Kidney epithelial cell (primary cell): ENCODE measurements around the gene PPP1R3F. TPM values are rescaled to one million over a fixed set of nuclear protein-coding genes. Genes with fewer than 3 reads are reported as not detected.
"Not testable (repeated sequence)": the region's sequence is repeated elsewhere in the genome, so short reads cannot be mapped to it uniquely, and the experiment has no call there.

Experiments used
- DNase-seq: peaks from one replicate; pipeline ENCODE4 v3.0.0-alpha.2; 2010; ENCODE audit warnings: low read depth
- H3K27me3 ChIP-seq: 2 replicates; pipeline ENCODE4 v1.6.0; 2011; ENCODE audit warnings: low read length; ENCODE audit not compliant: control insufficient read depth, insufficient read depth
- H3K36me3 ChIP-seq: 2 replicates; pipeline ENCODE4 v1.5.1; 2011; ENCODE audit warnings: low read length; ENCODE audit not compliant: control insufficient read depth, insufficient read depth
- H3K4me3 ChIP-seq: 2 replicates; pipeline ENCODE4 v1.5.1; 2011; ENCODE audit warnings: low read depth, mild to moderate bottlenecking, control low read depth, low read length
- CTCF ChIP-seq: IDR thresholded peaks from 2 replicates; pipeline ENCODE4 v1.5.1; 2011; ENCODE audit warnings: mild to moderate bottlenecking, moderate library complexity, low read length, control low read depth, inconsistent platforms; ENCODE audit not compliant: insufficient read depth, poor library complexity, severe bottlenecking
- total RNA-seq: library from RNA; depleted of rRNA; stranded (reverse); fragments of >200 nt; gene quantifications from 2 replicates; pipeline ENCODE4 v1.2.3, GENCODE V29; 2015

PPP1R3F gene
- total RNA-seq, 1 donor from 2014 or later, result 4.3 TPM

- Histone ChIP-seq H3K27me3 (no peaks in the 10 kb centered on the region), H3K4me3 (no peak overlapping the region), H3K36me3 (no peaks in the 10 kb centered on the region)
- DNase-seq, result no peak
- no peak for TF ChIP-seq CTCF
Observed at GRCh38 chrX:49286581-49286980, 17.0 kb downstream of the PPP1R3F start.

- TF ChIP-seq CTCF, result no peak
- H3K36me3 ChIP-seq, result no peaks in the 10 kb centered on the region
- DNase-seq, result no peak
- H3K27me3 ChIP-seq, result no peaks in the 10 kb centered on the region
- no peak overlapping the region for H3K4me3 ChIP-seq
Observed at GRCh38 chrX:49287665-49288064, 18.1 kb downstream of the PPP1R3F start.

- Histone ChIP-seq H3K27me3 (no peaks in the 10 kb centered on the region), H3K36me3 (no peaks in the 10 kb centered on the region), H3K4me3 (no peak overlapping the region)
- no peak for DNase-seq
- TF ChIP-seq CTCF, result no peak
Observed at GRCh38 chrX:49290215-49290614, 20.6 kb downstream of the PPP1R3F start.

GRCh38 chrX:49291615-49292337, 22.2 kb downstream of the PPP1R3F start:
- peak; percentile 5 for DNase-seq
- no peaks in the 10 kb centered on the region for H3K36me3 ChIP-seq
- no peaks in the 10 kb centered on the region for H3K27me3 ChIP-seq
- TF ChIP-seq CTCF, result peak; percentile 57
- no peak overlapping the region for H3K4me3 ChIP-seq

- TF ChIP-seq CTCF, result no peak
- Histone ChIP-seq H3K4me3 (no peak overlapping the region), H3K27me3 (no peaks in the 10 kb centered on the region), H3K36me3 (no peaks in the 10 kb centered on the region)
- no peak for DNase-seq
Observed at GRCh38 chrX:49292400-49293362, 23.1 kb downstream of the PPP1R3F start.

GRCh38 chrX:49299293-49299692, 29.7 kb downstream of the PPP1R3F start:
- not testable (repeated sequence) for H3K36me3 ChIP-seq, H3K4me3 ChIP-seq, H3K27me3 ChIP-seq, DNase-seq
